Retina (tissue), 1 donor: ENCODE results near the gene GCC1.
"Not testable (repeated sequence)": the region's sequence is repeated elsewhere in the genome, so short reads cannot be mapped to it uniquely, and the experiment has no call there.

Experiments used
- DNase-seq: peaks from one replicate; pipeline ENCODE4 v3.0.0-alpha.2; 2016

GCC1 gene

GRCh38 chr7:127588697-127589482, 3.5 kb upstream of the GCC1 start:
- DNase-seq, result peak; percentile 84

GRCh38 chr7:127588019-127588696, 2.8 kb upstream of the GCC1 start, which contains the start of gene ARF5:
Gene ARF5, plus strand, starts transcription at chr7:127588411. Its CDS starts 88 bp downstream, at chr7:127588499.
- peak; percentile 86 for DNase-seq

DNA sequence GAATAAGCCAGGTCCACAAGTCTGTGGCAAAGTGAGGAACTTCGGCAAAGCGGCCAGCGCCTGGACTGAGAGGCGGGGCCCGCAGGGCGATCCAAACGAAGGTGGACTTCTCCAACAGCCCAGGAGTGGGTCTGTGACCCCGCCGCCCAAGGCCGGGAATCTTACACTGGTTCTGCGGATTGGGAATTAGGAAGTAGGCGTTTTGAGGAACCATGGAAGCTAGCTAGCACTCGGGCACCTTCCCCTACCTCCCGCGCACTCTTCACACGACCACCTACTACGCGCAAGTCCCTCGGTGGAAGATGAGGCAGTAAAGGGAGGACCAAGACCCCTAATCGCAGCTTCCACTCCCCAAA, 2.2 kb upstream of the GCC1 start:
- DNase-seq, result no peak

DNA sequence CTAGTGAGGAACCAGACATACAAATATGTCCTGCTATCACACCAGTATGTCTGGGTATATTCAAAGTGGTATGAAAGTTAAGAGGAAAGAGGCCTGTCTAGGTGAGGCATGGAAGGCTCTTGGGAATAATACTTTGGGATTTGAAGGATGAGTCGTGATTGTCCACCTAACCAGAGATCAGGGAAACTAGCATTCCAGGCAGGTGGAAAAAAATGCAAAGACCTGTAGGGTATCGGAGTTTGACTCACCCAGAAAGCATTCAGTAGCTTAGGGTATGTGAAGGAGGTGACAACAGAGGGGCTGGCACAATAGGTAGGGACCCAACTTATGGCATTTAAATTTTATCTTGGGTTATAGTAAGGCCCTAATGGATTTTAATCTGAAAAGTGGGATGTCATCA, 950 bp upstream of the GCC1 start:
- DNase-seq, result no peak

DNA sequence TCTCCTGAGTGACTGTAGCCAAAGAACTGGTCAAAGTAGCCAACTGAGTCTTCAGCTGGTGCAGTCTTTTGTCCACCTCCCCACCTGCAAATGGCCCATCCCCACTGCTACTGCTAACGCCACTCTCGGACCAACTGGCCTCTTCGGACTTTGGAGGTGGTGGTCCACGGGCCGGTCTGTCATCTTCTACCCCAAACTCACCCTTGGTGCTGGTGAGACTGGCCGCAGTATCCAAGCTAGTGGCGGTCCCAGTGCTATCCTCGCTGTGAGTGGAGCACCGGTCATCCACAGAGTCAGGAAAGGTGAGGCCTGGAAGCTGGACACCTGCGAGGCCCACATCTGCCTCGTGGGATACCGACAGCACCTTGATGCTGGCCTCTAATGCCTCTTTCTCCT, 750 bp downstream of the GCC1 start:
- no peak for DNase-seq

DNA sequence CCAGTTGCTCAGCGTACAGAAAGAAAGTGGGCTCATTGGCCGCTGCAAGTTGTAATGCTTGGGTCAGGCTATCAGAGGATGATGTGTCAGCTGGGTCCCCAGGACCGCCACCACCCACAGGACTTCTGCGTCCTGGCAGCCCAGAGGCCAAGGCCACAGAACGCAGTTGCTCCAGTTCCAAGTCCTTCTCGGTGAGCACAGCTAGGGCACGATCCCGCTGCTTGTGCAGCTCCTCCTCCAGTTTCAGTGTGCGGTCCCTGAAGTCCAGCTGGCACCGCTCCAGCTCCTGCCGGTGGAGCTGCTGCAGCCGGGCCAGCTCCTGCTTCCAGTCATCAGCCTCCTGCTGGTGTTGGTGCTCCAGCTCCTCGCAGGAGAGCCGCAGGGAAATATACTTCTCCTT, 3.0 kb downstream of the GCC1 start:
- no peak for DNase-seq

DNA sequence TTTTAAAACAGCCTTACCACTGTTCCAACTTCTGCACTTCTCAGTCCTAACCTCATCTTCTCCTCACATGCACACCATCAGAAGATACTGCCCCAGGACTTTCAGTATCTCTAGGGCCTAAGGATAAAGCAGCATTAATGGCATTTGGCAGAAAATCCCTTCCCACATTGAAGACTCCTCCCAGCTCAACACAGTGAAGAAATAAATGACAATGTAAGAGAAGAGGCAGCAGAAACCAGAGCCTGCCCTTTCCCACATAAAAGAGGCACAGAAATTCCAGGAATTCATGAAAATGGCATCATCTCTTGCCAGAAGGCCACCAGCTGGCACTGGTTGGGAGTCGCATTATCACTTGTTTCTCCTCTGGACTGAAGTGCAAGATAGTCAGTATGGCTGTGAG, 3.7 kb downstream of the GCC1 start:
- DNase-seq, result no peak

DNA sequence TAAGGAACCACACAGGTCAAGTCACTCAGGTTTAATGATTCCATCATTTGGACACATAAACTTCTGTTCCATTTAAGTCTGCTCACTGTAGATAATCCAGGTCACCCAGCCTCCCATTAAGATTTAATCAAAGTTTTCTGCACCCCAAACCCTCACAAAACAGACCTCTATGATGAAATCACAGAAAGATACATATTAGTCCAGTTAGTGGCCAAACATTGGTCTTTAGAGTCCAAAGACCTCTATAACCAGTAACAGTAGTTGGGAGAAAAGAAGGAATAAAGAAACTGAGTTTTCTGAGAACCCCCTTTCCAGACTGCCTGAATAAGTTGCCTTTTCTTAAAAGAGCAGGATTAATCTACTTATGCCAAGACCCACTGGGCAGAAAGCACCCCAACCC, 4.8 kb downstream of the GCC1 start:
- DNase-seq, result no peak

GRCh38 chr7:127578711-127579275, 6.6 kb downstream of the GCC1 start:
- DNase-seq, result no peak

- DNase-seq, result no peak
Observed at GRCh38 chr7:127578036-127578684, 7.2 kb downstream of the GCC1 start.

GRCh38 chr7:127571741-127572505, 13.5 kb downstream of the GCC1 start:
- no peak for DNase-seq

DNA sequence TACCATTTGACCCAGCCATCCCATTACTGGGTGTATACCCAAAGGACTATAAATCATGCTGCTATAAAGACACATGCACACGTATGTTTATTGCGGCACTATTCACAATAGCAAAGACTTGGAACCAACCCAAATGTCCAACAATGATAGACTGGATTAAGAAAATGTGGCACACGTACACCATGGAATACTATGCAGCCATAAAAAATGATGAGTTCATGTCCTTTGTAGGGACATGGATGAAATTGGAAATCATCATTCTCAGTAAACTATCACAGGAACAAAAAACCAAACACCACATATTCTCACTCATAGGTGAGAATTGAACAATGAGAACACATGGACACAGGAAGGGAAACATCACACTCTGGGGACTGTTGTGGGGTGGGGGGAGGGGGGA, 17.4 kb downstream of the GCC1 start:
- not testable (repeated sequence) for DNase-seq

DNA sequence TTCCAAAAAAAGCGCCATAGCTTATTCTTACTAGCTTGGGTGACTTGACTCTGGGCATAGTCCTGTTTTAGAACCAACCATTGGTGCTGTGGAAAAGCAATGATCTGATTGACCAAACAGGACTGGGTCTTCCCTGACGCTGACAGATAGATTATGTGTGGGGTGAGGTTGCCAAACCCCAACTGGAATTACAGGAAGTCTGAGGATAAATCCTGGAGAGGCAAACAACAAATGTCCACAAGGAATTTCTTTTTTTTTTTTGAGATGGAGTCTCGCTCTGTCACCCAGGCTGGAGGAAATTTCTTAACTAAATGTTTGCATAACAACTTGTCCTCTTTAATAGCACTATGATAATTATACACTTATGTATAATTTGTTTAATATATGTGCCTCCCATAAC, 19.2 kb downstream of the GCC1 start:
- DNase-seq, result no peak

GRCh38 chr7:127557803-127558202, 27.6 kb downstream of the GCC1 start:
- no peak for DNase-seq

- no peak for DNase-seq
Observed at GRCh38 chr7:127556404-127556803, 29.0 kb downstream of the GCC1 start.

DNA sequence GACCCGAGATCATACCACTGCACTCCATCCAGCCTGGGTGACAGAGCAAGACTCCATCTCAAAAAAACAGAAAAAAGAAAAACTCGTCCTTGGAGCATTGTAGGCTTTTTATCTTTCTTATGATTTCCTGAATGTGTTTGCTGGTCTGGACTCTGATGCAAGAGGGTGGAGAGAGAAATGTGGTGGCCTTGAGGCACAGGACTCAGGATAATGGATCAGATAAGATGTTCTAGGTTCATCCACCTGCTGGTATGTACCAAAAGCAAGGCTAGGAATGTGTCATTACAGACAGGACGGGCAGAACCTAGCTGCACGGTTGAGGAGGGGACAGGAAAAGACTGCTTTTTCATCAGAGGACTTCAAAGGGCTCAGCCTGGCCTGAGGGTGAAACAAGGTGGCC, 33.5 kb downstream of the GCC1 start:
- DNase-seq, result no peak

DNA sequence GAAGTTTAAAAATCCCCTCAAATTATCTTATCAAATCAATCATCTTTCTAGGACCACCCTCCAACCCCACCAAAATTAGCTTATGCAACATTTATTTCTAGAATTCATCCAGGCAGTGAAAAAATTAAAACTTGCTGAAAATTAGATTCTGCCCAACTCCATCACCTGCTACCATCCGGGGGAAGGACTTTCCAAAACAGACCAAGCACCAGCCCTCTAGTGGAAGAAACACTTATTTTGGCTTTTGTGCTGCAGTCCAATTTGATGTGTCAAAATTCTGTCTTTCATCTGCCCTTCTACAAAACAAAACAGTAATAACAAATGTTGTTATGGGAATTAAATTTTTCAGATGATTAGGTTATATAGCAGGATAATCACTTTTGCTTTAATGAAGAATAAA, 35.1 kb downstream of the GCC1 start:
- DNase-seq, result no peak

DNA sequence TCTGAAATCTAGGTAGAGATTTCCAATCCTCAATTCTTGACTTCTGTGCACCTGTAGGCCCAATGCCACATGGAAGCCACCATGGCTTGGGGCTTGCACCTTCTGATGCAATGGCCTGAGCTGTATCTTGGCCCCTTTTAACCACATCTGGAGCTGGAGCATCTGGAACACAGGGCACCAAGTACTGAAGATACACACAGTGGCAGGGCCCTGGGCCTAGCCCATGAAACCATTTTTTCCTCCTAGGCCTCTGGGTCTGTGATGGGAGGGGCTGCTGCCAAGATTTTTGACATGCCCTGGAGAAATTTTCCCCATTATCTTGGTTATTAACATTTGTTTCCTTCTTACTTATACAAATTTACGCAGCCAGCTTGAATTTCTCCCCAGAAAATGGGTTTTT, 39.1 kb downstream of the GCC1 start:
- DNase-seq, result no peak

DNA sequence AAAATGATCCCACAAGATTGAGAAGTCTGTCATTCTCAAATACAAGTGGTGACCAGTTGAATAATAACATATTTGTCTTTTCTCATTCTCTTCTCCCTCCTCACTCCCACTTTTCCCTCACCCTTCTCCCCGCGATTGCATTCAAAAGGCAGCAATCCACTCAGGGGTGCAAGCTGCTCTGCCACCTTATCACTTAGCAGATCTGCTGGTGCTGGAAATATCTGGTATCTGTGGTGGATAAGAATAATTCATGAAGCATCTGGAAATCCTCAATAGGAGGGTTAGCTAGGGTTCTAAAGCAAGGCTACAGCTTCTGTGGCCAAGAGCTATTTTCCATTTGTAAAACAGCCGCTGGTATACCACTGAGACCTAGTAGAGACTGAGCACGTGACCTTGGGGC, 43.8 kb downstream of the GCC1 start:
- no peak for DNase-seq

DNA sequence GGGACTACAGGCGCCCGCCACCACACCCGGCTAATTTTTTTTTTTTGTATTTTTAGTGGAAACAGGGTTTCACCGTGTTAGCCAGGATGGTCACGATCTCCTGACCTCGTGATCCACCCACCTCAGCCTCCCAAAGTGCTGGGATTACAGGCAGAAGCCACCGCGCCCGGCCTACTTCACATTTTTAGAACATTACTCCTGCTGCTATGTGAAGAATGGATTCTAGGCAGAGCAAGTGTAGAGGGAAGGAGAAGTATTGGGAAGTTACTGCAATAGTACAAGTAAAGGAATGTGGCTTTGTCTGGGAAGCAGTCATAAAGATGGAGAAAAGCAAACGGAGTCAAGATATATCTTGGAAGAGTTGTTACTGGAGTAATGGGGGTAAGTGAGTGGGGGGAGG, 44.9 kb downstream of the GCC1 start:
- DNase-seq, result not testable (repeated sequence)

- no peak for DNase-seq
Observed at GRCh38 chr7:127539116-127539515, 46.3 kb downstream of the GCC1 start.

DNA sequence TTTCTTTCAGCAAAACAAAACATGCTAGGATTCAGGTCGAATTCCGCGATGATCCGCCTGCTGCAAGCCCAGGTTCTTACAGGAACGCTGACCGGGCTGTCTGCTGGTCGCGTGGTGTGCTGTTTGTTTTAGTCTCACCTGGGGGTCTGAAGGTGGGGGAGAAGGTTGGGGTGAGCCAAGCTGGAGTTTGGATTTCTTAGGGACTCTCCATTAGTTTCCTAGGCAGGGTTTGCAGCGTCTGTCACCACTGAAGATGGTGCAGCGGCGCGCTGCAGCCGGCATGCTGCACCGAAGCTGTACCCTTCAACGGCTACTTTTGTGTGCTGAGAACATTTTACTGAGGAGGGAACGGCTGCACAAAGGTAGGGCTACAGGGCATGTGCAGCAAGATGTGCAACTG, 48.7 kb downstream of the GCC1 start:
- peak; percentile 67 for DNase-seq

GRCh38 chr7:127536394-127536691, 49.1 kb downstream of the GCC1 start:
- DNase-seq, result no peak
